HFF-Myc (cell line): Measurements from ENCODE around the gene LMBR1.

ENCODE experiments used
- DNase-seq: peaks from one replicate; pipeline ENCODE4 v3.0.0-alpha.2; 2011; ENCODE audit warnings: low read depth; ENCODE audit errors: extremely low read depth
- H3K4me3 ChIP-seq: replicated peaks from 2 replicates; pipeline ENCODE4 v1.5.1; 2011; ENCODE audit warnings: low read depth, mild to moderate bottlenecking, control low read depth, low read length
- TF ChIP-seq, protein P1 (sequence below): IDR thresholded peaks from 2 replicates; pipeline ENCODE4 v1.5.1; 2012; ENCODE audit warnings: mild to moderate bottlenecking, low read depth, low read length, control low read depth; ENCODE audit errors: missing control alignments

The LMBR1 gene

DNA sequence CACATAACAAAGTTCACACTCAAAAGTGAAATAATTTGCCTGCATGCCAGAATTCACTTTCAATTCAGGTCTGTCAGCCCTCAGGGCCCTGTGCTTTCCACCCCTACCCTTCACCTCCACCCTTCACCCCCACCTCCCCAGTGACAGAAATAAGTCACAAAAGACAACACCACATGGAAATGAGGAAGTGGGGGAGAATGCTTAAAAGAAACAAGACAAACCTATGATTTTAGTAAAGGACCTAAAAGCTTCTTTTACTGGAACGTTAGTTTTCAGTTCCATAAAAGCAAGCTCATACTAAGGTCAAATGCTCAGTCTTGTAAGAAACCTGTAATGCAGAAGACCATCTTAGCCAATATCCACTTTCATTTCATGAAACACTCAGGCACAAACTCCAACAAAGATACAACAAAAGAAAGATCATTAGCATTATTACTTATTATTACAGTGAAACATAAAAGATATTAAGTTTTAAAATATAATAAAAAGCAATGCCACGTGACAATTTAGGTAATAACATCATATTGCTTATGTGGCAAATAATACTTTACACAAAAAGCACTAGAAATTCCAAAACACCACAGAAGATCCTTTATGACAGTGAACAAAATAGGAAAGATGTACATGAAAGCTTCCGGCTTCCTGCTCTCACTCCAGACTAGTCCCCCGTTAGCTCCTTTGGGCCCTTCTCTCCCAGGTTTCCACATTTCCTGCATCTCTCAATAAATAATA lies 112.1 kb downstream of the LMBR1 start:
- H3K4me3 ChIP-seq = no peak overlapping the region
- DNase-seq = no peak
- TF ChIP-seq, protein P1, sequence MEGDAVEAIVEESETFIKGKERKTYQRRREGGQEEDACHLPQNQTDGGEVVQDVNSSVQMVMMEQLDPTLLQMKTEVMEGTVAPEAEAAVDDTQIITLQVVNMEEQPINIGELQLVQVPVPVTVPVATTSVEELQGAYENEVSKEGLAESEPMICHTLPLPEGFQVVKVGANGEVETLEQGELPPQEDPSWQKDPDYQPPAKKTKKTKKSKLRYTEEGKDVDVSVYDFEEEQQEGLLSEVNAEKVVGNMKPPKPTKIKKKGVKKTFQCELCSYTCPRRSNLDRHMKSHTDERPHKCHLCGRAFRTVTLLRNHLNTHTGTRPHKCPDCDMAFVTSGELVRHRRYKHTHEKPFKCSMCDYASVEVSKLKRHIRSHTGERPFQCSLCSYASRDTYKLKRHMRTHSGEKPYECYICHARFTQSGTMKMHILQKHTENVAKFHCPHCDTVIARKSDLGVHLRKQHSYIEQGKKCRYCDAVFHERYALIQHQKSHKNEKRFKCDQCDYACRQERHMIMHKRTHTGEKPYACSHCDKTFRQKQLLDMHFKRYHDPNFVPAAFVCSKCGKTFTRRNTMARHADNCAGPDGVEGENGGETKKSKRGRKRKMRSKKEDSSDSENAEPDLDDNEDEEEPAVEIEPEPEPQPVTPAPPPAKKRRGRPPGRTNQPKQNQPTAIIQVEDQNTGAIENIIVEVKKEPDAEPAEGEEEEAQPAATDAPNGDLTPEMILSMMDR = no peak

GRCh38 chr7:156778668-156779067 lies 114.3 kb downstream of the LMBR1 start:
- TF ChIP-seq, protein P1 = no peak
- H3K4me3 ChIP-seq = no peak overlapping the region
- no peak for DNase-seq

DNA sequence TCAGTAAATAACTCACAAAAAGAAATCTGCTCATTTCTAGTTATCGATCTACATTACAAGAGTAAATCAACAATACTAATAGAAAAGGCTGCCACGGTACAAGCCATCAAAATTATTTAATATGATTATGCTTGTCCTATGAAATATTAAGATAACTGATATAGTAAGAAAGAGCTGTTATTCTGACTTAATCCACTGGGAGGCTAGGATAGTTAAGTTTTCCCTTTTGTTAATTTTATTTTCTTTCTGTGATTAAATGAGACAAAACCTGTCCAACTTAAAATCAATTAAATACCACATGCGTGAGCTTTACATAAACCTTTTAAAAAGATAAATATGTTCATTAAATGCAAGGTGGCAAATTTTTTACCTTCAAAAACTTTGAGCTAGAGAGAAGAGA lies 114.8 kb downstream of the LMBR1 start:
- H3K4me3 ChIP-seq = no peak overlapping the region
- DNase-seq = no peak
- TF ChIP-seq, protein P1 = no peak

DNA sequence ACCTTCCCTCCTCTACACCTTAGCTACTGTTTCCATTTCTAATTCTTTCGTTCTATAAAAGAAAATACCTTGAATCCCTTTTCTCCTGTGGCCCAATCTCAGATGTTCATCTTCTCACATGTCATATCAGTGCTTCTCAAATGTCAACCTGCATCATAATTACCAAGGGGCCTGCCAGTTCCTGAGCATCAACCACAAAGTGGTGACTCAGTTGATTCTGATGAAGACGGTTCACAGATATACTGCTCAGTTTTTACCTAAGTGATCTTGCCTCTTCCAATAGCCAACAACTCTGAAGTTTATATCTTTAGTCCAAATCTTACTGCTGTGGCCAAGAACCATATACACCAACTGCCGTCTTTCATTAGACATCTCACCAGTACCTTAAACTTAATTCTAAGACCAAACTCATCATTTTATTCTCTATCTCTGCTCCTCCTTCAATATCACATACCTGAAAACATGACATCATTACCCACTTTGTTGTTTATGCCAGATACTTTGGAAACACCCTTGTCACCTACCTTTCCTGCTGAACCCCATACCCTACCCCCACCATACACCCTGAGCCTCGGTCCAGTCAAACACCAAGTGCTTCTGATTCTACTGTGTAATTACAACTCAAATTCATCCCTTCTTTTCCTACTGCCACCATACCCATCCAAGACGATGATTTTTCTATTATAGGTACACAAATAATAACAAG lies 115.5 kb downstream of the LMBR1 start:
- no peak for DNase-seq

GRCh38 chr7:156776527-156776926 lies 116.5 kb downstream of the LMBR1 start:
- TF ChIP-seq, protein P1 = no peak
- H3K4me3 ChIP-seq = no peak overlapping the region
- no peak for DNase-seq

More for the DNA sequence above, 115.5 kb downstream of the LMBR1 start:
- TF ChIP-seq, protein P1 = no peak
- H3K4me3 ChIP-seq = no peak overlapping the region

GRCh38 chr7:156773966-156774365 lies 119.0 kb downstream of the LMBR1 start:
- H3K4me3 ChIP-seq = no peak overlapping the region
- DNase-seq = no peak
- TF ChIP-seq, protein P1 = no peak
